Panc1 (cell line): ENCODE data around the gene ADPRHL1. TPM values are rescaled to one million over a fixed set of nuclear protein-coding genes. Genes with fewer than 3 reads are reported as not detected.

Experiments
- ATAC-seq: fragments of 200-7000 bp; cut with Tn5 transposase; 2 replicates; pipeline ENCODE4 v1.9.1; 2020; ENCODE audit warnings: mild to moderate bottlenecking, moderate library complexity
- BruUV-seq: library from RNA; stranded (reverse); fragments of 400-500 nt; replicated peaks from 2 replicates; lab custom pipeline; 2021; lab: Mats Ljungman, UMichigan
- CTCF ChIA-PET: fragments of 300-600 bp; sonication (Branson Sonifier 250); formaldehyde crosslinking; loops from one replicate; lab custom pipeline; 2022; ENCODE audit warnings: antibody characterized with exemption; lab: Charles Lee
- POLR2A ChIA-PET: fragments of 300-600 bp; sonication (Branson Sonifier 250); formaldehyde crosslinking; loops from one replicate; lab custom pipeline; 2022; ENCODE audit warnings: antibody characterized with exemption; lab: Charles Lee
- DNase-seq: peaks from one replicate; pipeline ENCODE4 v3.0.0-alpha.2; 2010; ENCODE audit warnings: low read depth, low spot score
- H3K27ac ChIP-seq: 2 replicates; pipeline ENCODE4 v1.5.1; 2011; ENCODE audit warnings: mild to moderate bottlenecking, low read length, inconsistent platforms
- H3K27me3 ChIP-seq: fragments of 200-500 bp; sonication (Bioruptor generic); 2 replicates; pipeline ENCODE4 v1.6.0; 2014; ENCODE audit warnings: low read length, inconsistent platforms; ENCODE audit not compliant: control insufficient read depth, insufficient read depth
- H3K36me3 ChIP-seq: fragments of 200-500 bp; sonication (Bioruptor generic); 2 replicates; pipeline ENCODE4 v1.5.1; 2014; ENCODE audit warnings: inconsistent platforms, mild to moderate bottlenecking, low read length, moderate library complexity; ENCODE audit not compliant: control insufficient read depth, insufficient read depth
- H3K4me1 ChIP-seq: 2 replicates; pipeline ENCODE4 v1.5.1; 2011; ENCODE audit warnings: inconsistent platforms, mild to moderate bottlenecking, low read length, moderate library complexity; ENCODE audit not compliant: control insufficient read depth, insufficient read depth
- H3K4me3 ChIP-seq, 2 experiments: 2 replicates each; pipeline ENCODE4 v1.5.1; 2011 to 2012; ENCODE audit warnings: low read depth in 2 of 2, low read length in 2 of 2, mild to moderate bottlenecking in 2 of 2, inconsistent platforms in 1 of 2, moderate library complexity in 1 of 2
- H3K9me3 ChIP-seq: fragments of 200-500 bp; sonication (Bioruptor generic); 2 replicates; pipeline ENCODE4 v1.5.1; 2014; ENCODE audit warnings: low read depth, mild to moderate bottlenecking, inconsistent platforms, low read length, moderate library complexity; ENCODE audit not compliant: control insufficient read depth, insufficient read depth
- CTCF ChIP-seq: fragments of 450-650 bp; IDR thresholded peaks from 2 replicates; pipeline ENCODE4 v1.5.1; 2017; ENCODE audit warnings: mild to moderate bottlenecking
- POLR2AphosphoS5 ChIP-seq: IDR thresholded peaks from 2 replicates; pipeline ENCODE4 v1.6.1; 2012; ENCODE audit warnings: mild to moderate bottlenecking, low read depth, low read length, moderate library complexity
- REST ChIP-seq, 2 experiments: IDR thresholded peaks; 2 replicates each; pipeline ENCODE4 v1.6.1; 2011 to 2012; ENCODE audit warnings: low read depth in 2 of 2, control low read depth in 1 of 2, low read length in 1 of 2, mild to moderate bottlenecking in 1 of 2, moderate library complexity in 1 of 2; ENCODE audit not compliant: insufficient read depth in 1 of 2
- SIN3A ChIP-seq: IDR thresholded peaks from 2 replicates; pipeline ENCODE4 v1.6.1; 2012; ENCODE audit warnings: low read depth, mild to moderate bottlenecking, low read length, moderate library complexity, borderline replicate concordance; ENCODE audit not compliant: insufficient read depth
- TCF7L2 ChIP-seq: IDR thresholded peaks from 2 replicates; pipeline ENCODE4 v1.6.1; 2011; ENCODE audit warnings: mild to moderate bottlenecking, low read depth, low read length, inconsistent platforms
- in situ Hi-C: cut with HindIII; loops from 2 replicates; pipeline ENCODE4 v1.10.0; 2016; ENCODE audit warnings: low sequenced_read_pairs, low pct_unique_long_range_greater_than_20kb
- intact Hi-C: fragments of 100-400 bp; cut with micrococcal nuclease; formaldehyde crosslinking; loops from one replicate; pipeline ENCODE4 v1.10.0; 2022; ENCODE audit not compliant: unreplicated experiment
- total RNA-seq: library from RNA; stranded (reverse); gene quantifications from one replicate; pipeline ENCODE4 v1.2.1, GENCODE V29; 2021; ENCODE audit not compliant: unreplicated experiment

The ADPRHL1 gene
- total RNA-seq, 1 experiment from 2014 or later, result 4.8 TPM

GRCh38 chr13:113432506-113433270 is 20.6 kb downstream of the ADPRHL1 start:
- no peak for DNase-seq
- in situ Hi-C loops, result no loop called here
- intact Hi-C loops, result no loop called here
- Histone ChIP-seq H3K36me3 (no peaks in the 10 kb centered on the region), H3K27ac (no peak overlapping the region), H3K4me3 (no peak overlapping the region), H3K27me3 (no peaks in the 10 kb centered on the region), H3K4me1 (no peaks in the 10 kb centered on the region), H3K9me3 (no peaks in the 10 kb centered on the region)
- ChIA-PET POLR2A (no interaction called here), CTCF (no interaction called here)
- ATAC-seq, result no peak
- BruUV-seq, result no TSS peak
- TF ChIP-seq CTCF (no peak), SIN3A (no peak), TCF7L2 (no peak), REST (IDR thresholded peaks at IDR 0.05; ENCODE audit: insufficient read depth in 1 of 2, low read depth in 2 of 2, low read length in 1 of 2) (no peak), POLR2AphosphoS5 (no peak)

- intact Hi-C loops, result no loop called here
- H3K4me1 ChIP-seq, result no peaks in the 10 kb centered on the region
- H3K36me3 ChIP-seq, result no peaks in the 10 kb centered on the region
- H3K27me3 ChIP-seq, result no peaks in the 10 kb centered on the region
- in situ Hi-C loops, result no loop called here
- ChIA-PET CTCF (no interaction called here), POLR2A (no interaction called here)
- DNase-seq (no peak), ATAC-seq (no peak)
- no TSS peak for BruUV-seq
- no peaks in the 10 kb centered on the region for H3K9me3 ChIP-seq
- no peak overlapping the region for H3K27ac ChIP-seq
- TF ChIP-seq POLR2AphosphoS5 (no peak), SIN3A (no peak), TCF7L2 (no peak), REST (IDR thresholded peaks at IDR 0.05; ENCODE audit: insufficient read depth in 1 of 2, low read depth in 2 of 2, low read length in 1 of 2) (no peak), CTCF (no peak)
- no peak overlapping the region for H3K4me3 ChIP-seq
Observed at GRCh38 chr13:113431171-113431570, 22.1 kb downstream of the ADPRHL1 start.
